ENCODE results near the gene MSRB1.

Gene MSRB1

DNA sequence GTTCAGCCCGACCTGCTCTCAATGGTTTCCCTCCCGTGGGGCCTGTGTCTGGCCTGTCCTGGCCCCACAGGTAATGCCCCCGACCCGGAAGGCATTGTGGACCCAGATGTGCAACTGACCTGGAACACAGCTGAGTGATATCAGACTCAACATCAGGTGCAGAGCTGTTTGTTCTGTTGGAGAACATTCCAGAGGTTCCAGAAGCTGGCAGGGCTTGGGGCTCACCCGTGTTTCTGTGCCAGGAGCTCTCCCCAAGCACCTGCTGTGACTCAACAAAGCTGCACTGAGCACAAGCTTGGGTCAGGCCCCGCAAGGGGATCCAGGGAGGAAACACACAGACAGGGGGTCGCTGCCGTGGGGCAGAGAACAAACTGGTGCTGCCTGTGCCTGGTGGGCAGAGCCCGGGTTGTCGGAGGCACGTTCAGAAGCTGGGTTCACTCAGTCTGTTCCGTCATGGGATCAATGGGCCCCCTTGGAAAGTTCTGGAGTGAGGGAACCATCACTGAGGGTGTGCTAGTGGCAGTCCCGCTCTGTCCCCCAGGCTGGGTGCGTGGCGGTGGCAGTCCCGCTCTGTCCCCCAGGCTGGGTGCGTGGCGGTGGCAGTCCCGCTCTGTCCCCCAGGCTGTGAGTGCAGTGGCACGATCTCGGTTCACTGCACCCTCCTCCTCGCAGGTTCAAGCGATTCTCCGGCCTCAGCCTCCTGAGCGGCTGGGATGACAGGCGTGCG, 46.9 kb downstream of the MSRB1 start:
- no peak for DNase-seq

DNA sequence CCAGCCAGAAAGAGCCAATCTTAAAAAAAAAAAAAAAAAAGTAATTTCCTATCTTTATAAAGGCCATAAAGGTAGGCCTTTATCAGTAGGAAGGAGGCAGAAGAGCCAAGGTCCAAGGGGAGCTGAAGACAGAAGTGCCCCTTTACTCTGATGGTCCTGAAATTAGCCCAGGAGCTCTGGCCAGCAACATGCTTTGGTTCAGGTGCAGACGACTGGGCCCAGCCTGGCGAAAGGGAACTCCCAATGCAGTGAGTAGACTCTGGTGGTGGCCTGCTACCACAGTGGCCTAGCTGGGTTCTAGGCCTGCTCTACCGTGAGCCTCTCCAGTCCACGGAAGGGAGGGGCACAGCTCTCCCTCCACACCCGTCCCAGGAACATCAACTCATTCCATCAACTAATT, 47.9 kb downstream of the MSRB1 start:
- DNase-seq = no peak

DNA sequence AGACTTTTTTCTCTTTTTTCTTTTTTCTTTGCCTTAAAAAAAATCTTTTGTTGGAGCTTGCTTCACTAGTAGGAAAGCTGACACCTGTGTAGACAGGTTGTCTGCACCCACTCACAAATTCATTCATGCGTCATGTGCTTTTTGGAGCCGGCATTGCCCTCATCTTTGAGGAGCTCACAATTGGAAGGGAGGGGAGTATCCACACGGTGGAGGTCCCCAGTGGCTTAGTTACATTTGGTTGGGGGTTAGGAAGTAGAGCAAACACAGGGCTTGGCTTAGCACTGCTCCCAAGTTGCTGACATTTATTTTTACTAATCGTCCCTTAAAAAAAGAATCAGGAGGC, 52.3 kb downstream of the MSRB1 start:
- no peak for DNase-seq

DNA sequence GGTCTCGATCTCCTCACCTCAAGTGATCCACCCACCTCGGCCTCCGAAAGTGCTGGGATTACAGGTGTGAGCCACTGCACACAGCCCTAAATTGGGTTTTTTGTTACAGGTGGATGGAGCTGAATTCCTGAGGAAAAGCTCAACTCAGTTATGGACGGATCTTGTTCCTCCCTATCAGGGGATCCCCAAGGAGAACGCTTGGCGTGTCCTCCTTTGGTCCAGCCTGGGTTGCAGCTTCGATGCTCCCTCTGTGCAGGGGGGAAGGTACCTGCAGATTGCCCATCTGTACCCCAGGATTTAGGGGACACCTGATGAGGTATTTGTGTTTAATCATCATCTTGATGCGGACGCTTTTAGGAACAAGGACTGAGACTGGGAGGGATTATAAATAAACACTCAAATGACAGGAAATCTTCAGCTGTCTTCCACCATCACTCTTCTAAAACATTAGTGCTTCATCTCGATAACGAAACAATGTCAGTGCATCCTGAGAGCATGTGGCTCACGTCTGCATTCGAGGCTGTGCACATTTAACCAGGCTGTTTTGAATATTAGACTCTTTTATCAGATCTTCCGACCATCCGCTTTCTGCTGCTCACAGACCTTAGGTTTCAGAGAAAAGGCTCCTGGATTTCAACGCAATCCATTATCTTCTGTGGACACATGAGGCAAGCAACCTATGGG, 52.8 kb downstream of the MSRB1 start:
- no peak for DNase-seq
